K562 (cell line): ENCODE data around the gene TXNDC15. TPM values are rescaled to one million over a fixed set of nuclear protein-coding genes. Genes with fewer than 3 reads are reported as not detected.

Source experiments
- ARNT ChIP-seq, 2 experiments: fragments of 450-650 bp; IDR thresholded peaks; 2 replicates each; pipeline ENCODE4 v1.6.1; 2016; ENCODE audit warnings: mild to moderate bottlenecking in 1 of 2
- KLF6 ChIP-seq: fragments of 250-450 bp; sonication (Bioruptor Pico); IDR thresholded peaks from 2 replicates; pipeline ENCODE4 v1.4.0; 2020; ENCODE audit warnings: mild to moderate bottlenecking, moderate library complexity, borderline replicate concordance
- MYC ChIP-seq, 2 experiments: fragments of 250-450 bp in 1 of 2; sonication (Bioruptor Pico) in 1 of 2; IDR thresholded peaks; 2 replicates each; pipeline versions ENCODE4 v1.5.1 to v1.6.1; 2012 to 2021; ENCODE audit warnings: low read depth in 2 of 2, borderline replicate concordance in 1 of 2, improper control_type of control experiment in 1 of 2, low read length in 1 of 2, mild to moderate bottlenecking in 1 of 2, moderate library complexity in 1 of 2
- RBBP5 ChIP-seq: fragments of 200-600 bp; sonication (generic); IDR thresholded peaks from 2 replicates; pipeline ENCODE4 v1.6.1; 2012; ENCODE audit warnings: borderline replicate concordance, mild to moderate bottlenecking, low read length, control low read depth, inconsistent platforms; ENCODE audit not compliant: insufficient read depth, poor library complexity, severe bottlenecking
- RBM17 ChIP-seq: fragments of 200-400 bp; formaldehyde crosslinking; IDR thresholded peaks from 2 replicates; pipeline ENCODE4 v1.6.1; 2017; ENCODE audit warnings: low read depth, mild to moderate bottlenecking, low read length, borderline replicate concordance
- TFAM ChIP-seq: fragments of 250-450 bp; sonication (Bioruptor Pico); conservative IDR thresholded peaks from 2 replicates; pipeline ENCODE4 v1.5.0; 2021; ENCODE audit warnings: mild to moderate bottlenecking, moderate library complexity
- ZHX1 ChIP-seq: fragments of 150-350 bp; conservative IDR thresholded peaks from 2 replicates; pipeline ENCODE4 v1.6.1; 2014; ENCODE audit warnings: low read length
- ZNF12 ChIP-seq: sonication (generic); formaldehyde crosslinking; IDR thresholded peaks from 2 replicates; pipeline ENCODE4 v1.4.0; 2020; ENCODE audit warnings: mild to moderate bottlenecking, missing genetic modification reagents
- ZNF740 ChIP-seq, 3 experiments: fragments of 200-800 bp in 1 of 3; sonication (Bioruptor generic) in 1 of 3; sonication (generic) in 1 of 3; formaldehyde crosslinking in 1 of 3; IDR thresholded peaks; 2 replicates each; pipeline versions ENCODE4 v1.6.1 to v1.8.0; 2016 to 2022; ENCODE audit warnings: mild to moderate bottlenecking in 2 of 3, missing compliant biosample characterization in 2 of 3, missing genetic modification characterization in 2 of 3, missing genetic modification reagents in 1 of 3
- ZNF778 ChIP-seq: fragments of 450-650 bp; formaldehyde crosslinking; IDR thresholded peaks from 2 replicates; pipeline ENCODE4 v1.4.0; 2020; ENCODE audit warnings: mild to moderate bottlenecking, moderate library complexity
- polyA plus RNA-seq, 8 experiments: library from polyadenylated mRNA; depleted of rRNA in 4 of 8; stranded (reverse) in 5 of 8; unstranded in 3 of 8; fragments of >200 nt; fragmentation: Nextera tagmentation in 2 of 8; fragmentation: Illumina TruSeq in 1 of 8; extraction: Ambion mirVana in 2 of 8; extraction: Trizol in 1 of 8; gene quantifications; 2 replicates each; pipeline versions ENCODE4 v1.2.1 to v1.2.3, GENCODE V29; 2011 to 2014; ENCODE audit warnings: inconsistent platforms in 1 of 8, missing spikeins in 1 of 8
- total RNA-seq, 7 experiments: library from RNA; depleted of rRNA in 6 of 7; stranded (reverse); fragments of >200 nt in 6 of 7; fragmentation: Illumina TruSeq in 2 of 7; extraction: Trizol in 2 of 7; gene quantifications; 2 replicates each; pipeline versions ENCODE4 v1.2.1 to v1.2.3, GENCODE V29; 2011 to 2021; ENCODE audit warnings: low replicate concordance in 1 of 7
- TF ChIP-seq, protein P1 (sequence below), 2 experiments: fragments of 450-650 bp in 1 of 2; sonication (generic) in 1 of 2; formaldehyde crosslinking in 1 of 2; IDR thresholded peaks; 2 replicates each; pipeline versions ENCODE4 v1.7.1 to v1.9.0; 2016 to 2022; ENCODE audit warnings: inconsistent platforms in 1 of 2, mild to moderate bottlenecking in 1 of 2, missing genetic modification reagents in 1 of 2

TXNDC15 gene
- total and polyA plus RNA-seq, 9 of the 15 experiments (the other 6 are each of a cell fraction or from before 2014, with no cell fraction given), result 3.0 to 15.4 (median 12.3) TPM

DNA sequence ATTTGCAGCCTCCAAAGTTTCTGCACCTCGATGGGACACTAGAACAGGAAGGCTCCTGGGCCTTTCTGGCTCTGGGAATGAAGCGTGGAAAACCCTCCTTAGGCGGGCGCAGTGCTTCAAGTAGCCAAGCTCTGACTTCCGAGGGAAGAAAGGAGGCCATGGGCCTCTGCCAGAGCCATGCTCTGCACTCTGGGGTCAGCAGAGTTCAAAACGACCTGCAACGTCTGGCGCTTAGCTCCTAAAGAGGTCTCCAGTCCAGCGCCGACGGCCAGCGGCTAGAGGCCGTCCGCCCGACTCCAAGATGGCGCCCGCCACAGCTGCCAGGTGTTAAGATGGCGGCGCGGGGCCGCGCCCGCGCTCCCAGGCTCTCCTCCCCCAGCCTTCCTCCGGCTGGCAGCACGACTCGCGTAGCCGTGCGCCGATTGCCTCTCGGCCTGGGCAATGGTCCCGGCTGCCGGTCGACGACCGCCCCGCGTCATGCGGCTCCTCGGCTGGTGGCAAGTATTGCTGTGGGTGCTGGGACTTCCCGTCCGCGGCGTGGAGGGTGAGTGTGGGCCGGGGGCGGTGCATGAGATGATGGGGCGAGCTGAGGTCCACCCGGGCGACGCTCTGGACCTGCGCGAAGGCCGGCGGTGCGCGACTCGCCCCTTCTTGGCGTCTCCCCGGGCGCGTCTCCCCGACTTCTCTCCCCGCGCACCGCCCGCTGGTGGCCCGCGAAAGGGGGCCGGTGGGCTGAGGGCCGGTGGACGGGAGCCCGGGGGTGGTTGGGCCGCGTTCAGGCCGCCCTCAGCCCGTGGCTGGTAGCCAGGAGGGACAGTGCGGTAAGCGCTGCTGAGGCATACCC lies at the start of gene TXNDC15 (continued):
- TF ChIP-seq, protein P1, sequence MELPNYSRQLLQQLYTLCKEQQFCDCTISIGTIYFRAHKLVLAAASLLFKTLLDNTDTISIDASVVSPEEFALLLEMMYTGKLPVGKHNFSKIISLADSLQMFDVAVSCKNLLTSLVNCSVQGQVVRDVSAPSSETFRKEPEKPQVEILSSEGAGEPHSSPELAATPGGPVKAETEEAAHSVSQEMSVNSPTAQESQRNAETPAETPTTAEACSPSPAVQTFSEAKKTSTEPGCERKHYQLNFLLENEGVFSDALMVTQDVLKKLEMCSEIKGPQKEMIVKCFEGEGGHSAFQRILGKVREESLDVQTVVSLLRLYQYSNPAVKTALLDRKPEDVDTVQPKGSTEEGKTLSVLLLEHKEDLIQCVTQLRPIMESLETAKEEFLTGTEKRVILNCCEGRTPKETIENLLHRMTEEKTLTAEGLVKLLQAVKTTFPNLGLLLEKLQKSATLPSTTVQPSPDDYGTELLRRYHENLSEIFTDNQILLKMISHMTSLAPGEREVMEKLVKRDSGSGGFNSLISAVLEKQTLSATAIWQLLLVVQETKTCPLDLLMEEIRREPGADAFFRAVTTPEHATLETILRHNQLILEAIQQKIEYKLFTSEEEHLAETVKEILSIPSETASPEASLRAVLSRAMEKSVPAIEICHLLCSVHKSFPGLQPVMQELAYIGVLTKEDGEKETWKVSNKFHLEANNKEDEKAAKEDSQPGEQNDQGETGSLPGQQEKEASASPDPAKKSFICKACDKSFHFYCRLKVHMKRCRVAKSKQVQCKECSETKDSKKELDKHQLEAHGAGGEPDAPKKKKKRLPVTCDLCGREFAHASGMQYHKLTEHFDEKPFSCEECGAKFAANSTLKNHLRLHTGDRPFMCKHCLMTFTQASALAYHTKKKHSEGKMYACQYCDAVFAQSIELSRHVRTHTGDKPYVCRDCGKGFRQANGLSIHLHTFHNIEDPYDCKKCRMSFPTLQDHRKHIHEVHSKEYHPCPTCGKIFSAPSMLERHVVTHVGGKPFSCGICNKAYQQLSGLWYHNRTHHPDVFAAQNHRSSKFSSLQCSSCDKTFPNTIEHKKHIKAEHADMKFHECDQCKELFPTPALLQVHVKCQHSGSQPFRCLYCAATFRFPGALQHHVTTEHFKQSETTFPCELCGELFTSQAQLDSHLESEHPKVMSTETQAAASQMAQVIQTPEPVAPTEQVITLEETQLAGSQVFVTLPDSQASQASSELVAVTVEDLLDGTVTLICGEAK (IDR thresholded peaks at IDR 0.05), result 0 out of 2 replicates have a peak, but pooled peaks have one; percentile 14
- TF ChIP-seq, protein P1 (CRISPR knock-in tag; IDR thresholded peaks at IDR 0.05), result no peak
- TF ChIP-seq RBM17, result no peak
- TF ChIP-seq MYC (IDR thresholded peaks at IDR 0.05; ENCODE audit: low read depth, low read length), result peak; percentile 65
- TF ChIP-seq MYC (CRISPR knock-in tag; IDR thresholded peaks at IDR 0.05; ENCODE audit: borderline replicate concordance, low read depth), result no peak
- TF ChIP-seq TFAM (CRISPR knock-in tag), result no peak
- peak; percentile 16; the same call in 1 of the 2 replicates for TF ChIP-seq ZNF740 (CRISPR knock-in tag; IDR thresholded peaks at IDR 0.05)
- TF ChIP-seq ZNF740 (tag; IDR thresholded peaks at IDR 0.05), result no peak
- no peak for TF ChIP-seq ZNF778
- TF ChIP-seq ARNT (IDR thresholded peaks at IDR 0.05), result no peak
- peak; percentile 82; the same call in 1 of the 2 replicates for TF ChIP-seq ZHX1
- peak; percentile 42; the same call in 1 of the 2 replicates for TF ChIP-seq ZNF12
- TF ChIP-seq RBBP5, result peak; percentile 65
- TF ChIP-seq KLF6, result peak; percentile 62; the same call in 1 of the 2 replicates
